HG02884 (cell line): ENCODE measurements around the gene GNAS-AS1.

Experiments
- ATAC-seq: cut with Tn5 transposase; IDR thresholded peaks from one replicate; pipeline ENCODE4 v1.9.1; 2021; ENCODE audit warnings: mild to moderate bottlenecking, moderate library complexity; ENCODE audit not compliant: unreplicated experiment

The GNAS-AS1 gene

DNA sequence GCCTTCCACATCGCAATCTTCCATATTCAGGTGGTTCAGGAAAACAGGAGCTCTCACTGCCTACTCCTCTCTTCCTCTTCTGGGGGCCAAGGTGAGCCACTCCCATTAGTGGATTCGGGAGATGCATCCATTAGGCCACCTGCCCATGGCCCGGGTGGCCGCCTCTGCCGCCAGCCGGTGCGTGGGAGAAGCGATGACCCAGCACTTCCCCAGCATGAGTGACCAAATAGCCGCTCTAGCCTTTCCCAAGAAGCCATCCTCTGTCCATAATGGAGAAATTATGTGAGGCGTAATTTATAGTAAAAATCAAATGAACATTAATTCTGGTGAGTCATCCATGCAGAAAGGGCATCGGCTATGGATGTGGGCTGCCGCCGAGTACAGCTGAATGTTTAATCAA is 39.4 kb downstream of the GNAS-AS1 start:
- no peak for ATAC-seq

DNA sequence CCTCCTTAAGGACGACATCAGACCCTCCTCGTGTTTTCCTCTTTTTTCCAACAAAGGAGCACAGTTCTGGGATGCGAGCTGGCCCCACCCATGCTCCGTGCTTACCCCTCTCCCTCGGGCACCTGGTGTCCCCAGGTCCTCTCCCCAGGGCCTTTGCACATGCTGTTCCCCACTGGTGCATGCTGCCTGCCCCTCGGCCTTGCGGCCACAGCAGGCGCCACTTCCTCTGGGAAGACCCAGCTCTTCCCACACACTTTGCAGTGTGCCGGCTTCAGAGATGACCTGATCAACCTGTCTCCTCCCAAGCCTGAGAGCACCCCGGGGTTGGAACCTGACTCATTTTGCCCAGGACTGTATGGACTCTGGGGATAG is 39.8 kb downstream of the GNAS-AS1 start:
- no peak for ATAC-seq

- ATAC-seq, result no peak
Measured at GRCh38 chr20:58810116-58810878, 40.4 kb downstream of the GNAS-AS1 start.

- no peak for ATAC-seq
Measured at GRCh38 chr20:58808271-58809046, 42.2 kb downstream of the GNAS-AS1 start.

DNA sequence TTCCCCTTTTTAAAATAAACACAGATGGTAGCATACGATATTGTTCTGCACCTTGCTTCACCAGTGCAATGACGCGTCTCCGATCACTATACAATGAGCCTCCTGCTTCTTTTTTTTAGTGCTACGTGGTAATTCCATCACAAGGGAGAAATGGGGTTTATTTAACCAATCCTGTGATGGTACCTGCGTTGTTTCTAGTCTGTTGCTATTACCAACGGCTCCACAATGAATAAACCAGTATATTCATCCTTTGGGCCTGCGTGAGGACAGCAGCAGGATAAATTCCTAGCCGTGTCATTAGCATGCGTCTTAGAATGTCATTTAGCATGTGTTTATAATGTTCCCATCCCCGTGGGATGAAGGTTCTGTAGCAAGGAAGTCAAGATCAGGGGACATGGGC is 42.9 kb downstream of the GNAS-AS1 start:
- no peak for ATAC-seq

GRCh38 chr20:58803533-58803932 is 47.2 kb downstream of the GNAS-AS1 start:
- no peak for ATAC-seq

GRCh38 chr20:58802061-58802460 is 48.6 kb downstream of the GNAS-AS1 start:
- no peak for ATAC-seq

- ATAC-seq, result no peak
Measured at GRCh38 chr20:58800134-58800871, 50.4 kb downstream of the GNAS-AS1 start.

DNA sequence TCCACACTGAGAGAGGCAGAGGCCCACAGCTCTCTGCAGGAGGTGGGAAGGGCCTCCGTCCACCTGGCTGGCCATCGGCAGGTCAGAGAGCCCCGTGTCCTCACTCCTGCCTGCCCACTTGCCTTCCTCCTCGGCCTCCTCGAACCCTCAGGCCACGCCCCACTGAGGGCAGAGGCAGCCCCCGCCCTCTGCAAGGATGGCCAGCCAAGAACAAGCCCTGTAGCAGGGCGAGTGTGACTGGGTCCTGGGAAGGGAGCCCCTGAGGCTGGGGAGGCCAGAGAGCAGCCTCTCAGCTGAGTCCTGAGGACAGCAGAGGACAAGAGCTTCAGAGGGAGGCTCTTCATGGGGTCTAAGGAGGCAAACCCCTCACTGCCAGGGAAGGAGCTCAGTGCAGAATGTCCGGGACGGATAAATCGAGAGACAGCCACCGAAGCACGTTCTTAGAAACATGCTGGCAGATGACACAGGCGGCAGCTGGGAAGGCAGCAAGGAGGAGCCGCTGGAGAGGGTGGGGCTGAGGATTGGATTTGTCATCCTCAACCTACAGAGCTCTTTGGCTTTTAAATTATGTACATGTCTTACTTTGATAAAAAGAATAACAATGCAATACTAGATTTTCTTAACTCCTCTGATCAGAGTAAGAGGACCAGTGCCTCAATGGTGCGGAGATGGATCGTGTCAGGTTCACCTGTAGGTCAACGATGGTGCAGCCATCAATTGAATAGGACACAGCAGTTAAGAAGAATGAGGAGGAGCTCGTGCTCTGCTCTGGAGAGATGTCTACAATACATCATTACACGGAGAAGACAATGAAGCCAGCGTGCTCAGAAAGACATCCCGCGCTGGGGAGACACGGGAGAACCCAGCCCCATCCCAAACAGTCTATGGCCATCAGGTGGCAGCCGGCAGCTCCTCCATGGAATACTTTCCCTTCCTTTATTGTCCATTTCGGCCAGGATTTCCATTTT is 53.0 kb downstream of the GNAS-AS1 start:
- no peak for ATAC-seq

DNA sequence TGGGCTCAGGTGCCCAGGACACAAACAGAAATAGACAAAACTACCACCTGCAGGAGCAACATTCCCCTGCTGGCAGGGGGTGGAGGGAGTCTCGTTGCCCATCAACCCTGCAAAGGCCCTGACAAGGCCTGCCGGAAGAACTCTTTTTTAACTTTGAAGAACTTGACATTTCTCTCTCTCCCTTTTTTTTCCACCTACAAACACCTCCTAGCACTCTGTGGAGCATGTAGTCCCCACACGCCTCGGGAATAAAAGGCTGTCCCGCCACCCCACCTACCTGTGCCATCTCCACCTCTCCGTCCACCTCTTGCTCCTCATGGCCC is 54.8 kb downstream of the GNAS-AS1 start:
- ATAC-seq, result no peak

DNA sequence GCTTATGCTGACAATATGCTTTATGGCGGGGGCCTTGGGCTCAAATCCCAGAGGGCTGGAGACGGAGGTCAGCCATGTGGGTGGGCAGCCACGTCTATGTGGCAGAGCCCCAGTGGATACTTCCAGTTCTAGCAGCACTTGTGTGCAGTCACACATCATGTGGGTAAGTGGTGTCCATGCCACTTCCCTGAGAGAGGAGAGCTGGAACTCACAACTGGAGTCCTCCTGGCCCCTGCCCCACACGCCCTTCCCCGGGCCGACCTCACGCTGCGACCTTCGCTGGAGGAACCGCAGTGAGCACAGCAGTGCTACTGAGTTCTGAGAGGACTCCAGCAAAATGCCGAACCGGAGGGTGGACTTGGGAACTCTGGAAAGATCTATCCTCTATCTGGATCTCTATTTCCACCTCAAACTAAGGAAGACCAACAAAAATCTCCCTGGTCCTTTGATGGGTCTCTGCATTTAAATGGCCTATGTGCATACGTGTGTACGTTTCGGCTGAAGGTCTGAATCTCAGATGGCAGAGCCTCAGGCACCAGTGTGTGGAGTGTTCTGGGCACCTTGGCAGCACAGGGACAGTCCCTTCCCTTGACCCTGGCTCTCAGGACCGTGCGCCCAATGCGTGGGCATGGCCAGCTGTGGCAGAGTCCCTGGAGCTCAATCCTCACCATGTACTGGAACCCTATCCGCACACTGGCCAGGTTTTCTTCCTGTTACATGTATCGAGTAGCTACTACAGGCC is 55.4 kb downstream of the GNAS-AS1 start:
- ATAC-seq, result no peak

DNA sequence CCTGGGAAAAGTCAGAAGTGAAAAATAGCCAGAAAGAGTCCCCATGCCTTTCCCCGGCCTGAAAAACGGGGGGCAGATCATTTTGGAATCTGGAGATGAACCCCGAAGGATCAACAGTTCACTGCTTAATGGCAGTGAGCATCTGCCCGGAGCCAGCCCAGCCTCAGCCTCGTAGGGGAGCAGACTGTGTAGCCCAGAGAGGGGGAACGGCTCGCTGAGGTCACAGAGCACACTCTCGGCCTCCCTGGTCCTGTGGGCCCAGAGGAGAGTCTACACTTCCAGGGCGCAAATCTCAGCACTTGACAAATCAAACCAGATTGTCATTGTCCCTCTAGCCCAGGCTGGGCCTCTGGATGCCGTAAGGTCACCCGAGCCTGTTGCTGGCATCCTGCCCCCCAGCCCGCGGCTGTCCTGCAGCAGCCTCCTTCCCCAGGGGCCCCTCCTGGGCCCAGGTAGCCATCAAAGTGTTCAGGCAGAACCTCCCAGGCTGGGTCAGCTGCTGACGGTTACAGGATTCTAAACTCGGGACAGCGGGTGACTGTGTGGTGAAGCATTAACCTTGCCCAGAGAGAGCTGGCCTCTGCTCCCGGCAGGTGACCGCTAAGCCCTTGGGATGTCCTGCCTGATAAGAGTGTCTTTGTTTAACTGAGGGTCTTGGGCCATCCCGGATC is 56.1 kb downstream of the GNAS-AS1 start:
- no peak for ATAC-seq

DNA sequence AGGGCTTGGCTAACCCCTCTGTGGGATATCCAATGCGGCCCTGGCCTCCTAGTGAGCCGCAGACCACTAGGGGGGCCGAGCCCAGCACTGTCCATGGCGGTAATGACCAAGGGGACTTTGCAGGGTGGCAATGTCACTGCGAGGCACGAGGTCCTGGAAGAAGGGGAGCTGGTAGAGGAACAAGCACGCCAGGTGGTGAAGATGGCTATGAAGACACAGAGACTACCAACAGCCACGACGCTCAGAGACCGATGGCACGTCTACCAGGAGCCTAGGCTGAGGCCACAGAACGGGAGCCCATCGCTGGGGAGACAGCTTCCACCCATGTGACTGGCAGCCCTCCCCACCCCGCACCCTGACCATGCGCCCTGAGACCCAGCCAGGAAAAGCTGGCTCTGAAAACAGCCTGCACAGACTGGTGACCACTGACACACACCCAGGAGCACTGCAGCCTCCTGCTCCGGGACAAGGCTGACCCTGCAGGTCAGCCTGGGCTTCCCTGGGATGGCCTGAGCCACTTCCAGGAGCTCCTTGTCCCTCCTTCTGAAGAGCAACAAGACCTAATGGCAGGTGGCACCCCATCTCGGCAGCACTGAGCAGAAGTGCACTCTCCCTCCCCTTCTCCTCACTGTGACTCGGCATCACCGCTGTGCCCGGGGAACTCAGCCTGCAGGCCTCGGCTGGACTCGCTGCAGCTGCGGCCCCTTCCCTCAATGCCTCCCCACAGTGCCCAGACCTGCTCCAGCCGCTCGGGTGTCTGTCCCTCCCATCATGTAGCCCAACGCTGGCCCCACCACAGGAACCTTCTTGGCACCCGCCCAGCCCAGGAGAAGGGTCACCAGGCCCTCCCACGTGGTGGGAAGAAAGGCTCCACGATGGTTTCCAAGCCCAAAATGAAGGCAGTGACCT is 56.9 kb downstream of the GNAS-AS1 start:
- no peak for ATAC-seq

DNA sequence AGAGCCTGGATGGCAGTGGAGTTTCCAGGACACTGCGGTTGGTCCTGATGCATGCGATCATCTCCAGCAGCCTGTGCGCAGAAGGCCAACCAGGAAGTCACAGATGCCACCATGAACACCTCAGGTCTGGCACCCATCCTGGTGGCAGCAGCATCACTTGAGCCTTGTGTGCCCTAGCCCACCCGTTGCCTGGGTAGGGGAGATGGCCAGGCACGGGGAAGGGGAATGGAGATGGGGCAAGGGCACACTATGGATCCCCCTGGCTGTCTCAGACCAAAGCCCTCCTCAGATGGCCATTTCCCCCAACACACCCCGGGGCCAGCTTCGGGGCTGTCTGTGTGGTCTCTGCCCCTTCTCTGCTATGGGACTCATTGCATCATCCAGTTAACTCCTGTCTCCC is 58.3 kb downstream of the GNAS-AS1 start:
- ATAC-seq, result no peak

DNA sequence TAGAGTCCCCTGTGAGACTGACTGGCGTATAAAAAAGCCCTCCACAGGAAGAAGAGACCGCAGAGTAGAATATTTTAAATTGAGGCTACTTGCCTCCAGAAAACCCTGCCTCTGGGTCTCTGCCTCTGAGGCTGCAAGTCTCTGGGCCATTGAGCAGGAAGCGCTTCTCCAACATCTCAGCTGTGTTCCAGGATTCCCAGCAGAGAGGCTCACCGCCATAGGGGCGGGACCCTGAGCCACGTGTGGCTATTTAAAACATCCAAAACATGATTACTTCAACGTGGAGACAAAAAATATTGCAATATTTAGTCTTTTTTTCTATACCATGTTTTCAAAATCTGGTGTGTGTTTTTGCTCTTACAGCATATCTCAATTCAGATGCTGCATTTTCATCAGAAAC is 59.4 kb downstream of the GNAS-AS1 start:
- no peak for ATAC-seq

- ATAC-seq, result no peak
Measured at GRCh38 chr20:58790454-58790853, 60.2 kb downstream of the GNAS-AS1 start.

DNA sequence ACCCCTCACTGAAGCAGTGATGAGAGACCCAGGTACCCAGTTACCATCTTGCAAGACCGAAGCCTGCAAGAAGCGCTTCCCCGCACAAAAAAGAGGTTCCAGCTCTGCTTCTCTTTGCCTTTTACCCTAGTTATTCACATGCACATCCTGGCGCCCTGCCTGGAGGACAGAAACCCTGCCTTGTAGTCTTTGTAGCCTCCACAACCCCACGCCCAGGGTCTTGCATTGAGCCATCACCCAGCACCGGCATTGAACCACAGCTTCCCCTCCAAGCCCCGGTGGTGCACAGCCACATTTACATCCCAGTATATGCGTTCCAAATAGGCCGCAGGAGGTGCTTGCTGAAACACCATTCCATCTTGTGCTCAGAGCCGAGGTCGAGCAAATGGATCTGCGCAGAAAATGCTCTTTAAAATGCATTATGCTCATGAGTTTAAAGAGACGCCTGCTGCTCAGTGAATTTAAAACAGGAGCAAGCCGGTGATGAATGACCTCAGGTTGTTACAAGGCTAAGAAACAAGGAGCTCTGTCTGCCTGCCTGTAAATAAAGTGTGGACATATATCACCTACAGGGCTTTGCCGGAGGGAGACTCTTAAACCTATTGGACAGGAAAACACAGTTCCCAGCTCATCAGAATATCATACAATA is 61.7 kb downstream of the GNAS-AS1 start:
- ATAC-seq, result no peak
